Small intestine (tissue), 7 donors: Measurements from ENCODE around the gene HDAC9. TPM values are rescaled to one million over a fixed set of nuclear protein-coding genes. Genes with fewer than 3 reads are reported as not detected.

Experiments used
- DNase-seq, 2 donors: peaks; one replicate each; pipeline versions ENCODE4 v3.0.0 to v3.0.0-alpha.2; 2013
- FAIRE-seq: peaks from 2 replicates; lab custom pipeline; 2012; peaks lifted over from hg19 to GRCh38; lab: Jason Lieb, UNC
- H3K27ac ChIP-seq, 3 donors: one replicate each; pipeline ENCODE4 v1.5.1; 2013; ENCODE audit warnings: low read length in 2 of 3, mild to moderate bottlenecking in 2 of 3, control low read depth in 1 of 3, inconsistent platforms in 1 of 3, low read depth in 1 of 3, moderate library complexity in 1 of 3
- H3K27me3 ChIP-seq, 3 donors: one replicate each; pipeline ENCODE4 v1.6.1; 2013; ENCODE audit warnings: low read length in 3 of 3, inconsistent platforms in 1 of 3; ENCODE audit not compliant: control insufficient read depth in 3 of 3, insufficient read depth in 3 of 3
- H3K36me3 ChIP-seq, 3 donors: one replicate each; pipeline ENCODE4 v1.6.1; 2013; ENCODE audit warnings: low read length in 3 of 3, inconsistent platforms in 1 of 3, low read depth in 1 of 3, mild to moderate bottlenecking in 1 of 3, moderate library complexity in 1 of 3; ENCODE audit not compliant: control insufficient read depth in 3 of 3, insufficient read depth in 2 of 3
- H3K4me1 ChIP-seq, 3 donors: one replicate each; pipeline ENCODE4 v1.6.1; 2013; ENCODE audit warnings: low read length in 2 of 3, inconsistent platforms in 1 of 3, low read depth in 1 of 3, mild to moderate bottlenecking in 1 of 3, moderate library complexity in 1 of 3; ENCODE audit not compliant: control insufficient read depth in 3 of 3, insufficient read depth in 2 of 3
- H3K4me3 ChIP-seq, 3 donors: one replicate each; pipeline ENCODE4 v1.5.1; 2013; ENCODE audit warnings: low read length in 3 of 3, control low read depth in 1 of 3, inconsistent platforms in 1 of 3, low read depth in 1 of 3, mild to moderate bottlenecking in 1 of 3, moderate library complexity in 1 of 3
- H3K9me3 ChIP-seq, 2 donors: one replicate each; pipeline ENCODE4 v1.6.1; 2013; ENCODE audit warnings: low read depth in 1 of 2, low read length in 1 of 2; ENCODE audit not compliant: control insufficient read depth in 2 of 2, insufficient read depth in 1 of 2
- WGBS, 3 donors: extraction: QIAGEN DNeasy Blood & Tissue Kit; methylation state at CpG; one replicate each; pipeline ENCODE4 v1.1.7; 2013; 5-methylcytosine and 5-hydroxymethylcytosine counted together
- polyA plus RNA-seq, 4 donors: library from polyadenylated mRNA; stranded (reverse) in 3 of 4; unstranded in 1 of 4; fragments of 200-250 nt in 3 of 4; fragments of 120-200 nt in 1 of 4; gene quantifications; one replicate each; pipeline versions ENCODE4 v1.2.1 to v1.2.3, GENCODE V29; 2013
- donor health status: healthy with polysubstance abuse.
- donor health status: control.
- donor health status: control.
- donor health status: Bipolar disorder and iron deficiency.
- donor health status: healthy.

Gene HDAC9
- polyA plus RNA-seq, 4 donors, result 2.2 to 2.7 (median 2.7) TPM; not detected in 1

DNA sequence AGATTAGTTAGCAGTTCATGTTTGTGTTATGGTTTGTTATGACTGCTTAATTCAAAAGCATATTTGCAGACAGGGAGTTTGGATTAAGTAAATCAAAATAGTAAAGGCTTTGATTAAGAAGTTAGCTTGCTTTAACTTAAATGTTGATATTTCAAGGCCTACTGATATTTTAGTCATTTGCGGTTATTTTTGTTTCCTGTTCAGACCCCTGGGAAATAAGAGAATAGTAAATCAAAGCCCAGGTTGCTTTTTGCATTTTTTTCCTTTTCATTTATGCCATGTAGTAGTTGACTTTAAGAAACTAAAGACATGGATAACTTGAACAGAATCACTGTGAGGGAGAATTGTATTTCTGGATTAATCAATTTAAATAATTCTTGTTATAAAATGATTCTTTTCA, 77.3 kb downstream of the HDAC9 start:
- no peaks in the 10 kb centered on the region for H3K9me3 ChIP-seq
- no peak for DNase-seq
- no peaks in the 10 kb centered on the region for H3K36me3 ChIP-seq
- H3K4me3 ChIP-seq, result no peak overlapping the region
- FAIRE-seq, result no peak
- H3K4me1 ChIP-seq, result no peaks in the 10 kb centered on the region
- no peaks in the 10 kb centered on the region for H3K27me3 ChIP-seq
- no peak overlapping the region for H3K27ac ChIP-seq
- 82 to 87% (median 84%) methylated on average over 1 of the region's 1 CpG for WGBS, 3 donors

- Histone ChIP-seq H3K9me3 (no peaks in the 10 kb centered on the region), H3K27ac (no peak overlapping the region), H3K4me3 (no peak overlapping the region), H3K36me3 (no peaks in the 10 kb centered on the region), H3K27me3 (no peaks in the 10 kb centered on the region), H3K4me1 (no peaks in the 10 kb centered on the region)
- 80 to 90% (median 82%) methylated on average over 20 of the region's 20 CpGs for WGBS, 3 donors
- DNase-seq (no peak), FAIRE-seq (no peak)
Observed at GRCh38 chr7:18573410-18574234, 78.1 kb downstream of the HDAC9 start.

DNA sequence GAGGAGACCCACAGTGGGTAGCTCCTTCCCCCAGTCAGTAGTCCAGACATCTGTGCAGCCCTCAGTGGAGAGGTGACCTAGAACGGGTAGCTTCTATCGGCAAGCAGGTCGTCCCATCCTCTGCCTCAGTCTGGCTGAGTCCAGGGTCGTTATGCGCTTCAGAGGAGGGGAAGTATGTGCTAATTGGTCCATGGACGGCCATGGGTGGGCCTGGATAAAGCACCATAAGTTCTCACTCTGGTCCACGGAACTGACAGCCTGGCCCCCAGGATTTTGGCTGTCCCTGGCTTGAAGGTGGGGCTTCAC, 78.6 kb downstream of the HDAC9 start:
- no peaks in the 10 kb centered on the region for H3K4me1 ChIP-seq
- no peak overlapping the region for H3K4me3 ChIP-seq
- no peak for DNase-seq
- H3K36me3 ChIP-seq, result no peaks in the 10 kb centered on the region
- 88 to 95% (median 88%) methylated on average over 7 of the region's 7 CpGs for WGBS, 3 donors
- no peaks in the 10 kb centered on the region for H3K9me3 ChIP-seq
- H3K27me3 ChIP-seq, result no peaks in the 10 kb centered on the region
- no peak overlapping the region for H3K27ac ChIP-seq
- no peak for FAIRE-seq

- no peaks in the 10 kb centered on the region for H3K9me3 ChIP-seq
- 86 to 95% (median 94%) methylated on average over 14 of the region's 14 CpGs for WGBS, 3 donors
- DNase-seq (no peak), FAIRE-seq (no peak)
- H3K27ac ChIP-seq, result no peak overlapping the region
- H3K27me3 ChIP-seq, result no peaks in the 10 kb centered on the region
- H3K4me3 ChIP-seq, result no peak overlapping the region
- H3K36me3 ChIP-seq, result no peaks in the 10 kb centered on the region
- H3K4me1 ChIP-seq, result no peaks in the 10 kb centered on the region
Observed at GRCh38 chr7:18574676-18575075, 79.1 kb downstream of the HDAC9 start.

DNA sequence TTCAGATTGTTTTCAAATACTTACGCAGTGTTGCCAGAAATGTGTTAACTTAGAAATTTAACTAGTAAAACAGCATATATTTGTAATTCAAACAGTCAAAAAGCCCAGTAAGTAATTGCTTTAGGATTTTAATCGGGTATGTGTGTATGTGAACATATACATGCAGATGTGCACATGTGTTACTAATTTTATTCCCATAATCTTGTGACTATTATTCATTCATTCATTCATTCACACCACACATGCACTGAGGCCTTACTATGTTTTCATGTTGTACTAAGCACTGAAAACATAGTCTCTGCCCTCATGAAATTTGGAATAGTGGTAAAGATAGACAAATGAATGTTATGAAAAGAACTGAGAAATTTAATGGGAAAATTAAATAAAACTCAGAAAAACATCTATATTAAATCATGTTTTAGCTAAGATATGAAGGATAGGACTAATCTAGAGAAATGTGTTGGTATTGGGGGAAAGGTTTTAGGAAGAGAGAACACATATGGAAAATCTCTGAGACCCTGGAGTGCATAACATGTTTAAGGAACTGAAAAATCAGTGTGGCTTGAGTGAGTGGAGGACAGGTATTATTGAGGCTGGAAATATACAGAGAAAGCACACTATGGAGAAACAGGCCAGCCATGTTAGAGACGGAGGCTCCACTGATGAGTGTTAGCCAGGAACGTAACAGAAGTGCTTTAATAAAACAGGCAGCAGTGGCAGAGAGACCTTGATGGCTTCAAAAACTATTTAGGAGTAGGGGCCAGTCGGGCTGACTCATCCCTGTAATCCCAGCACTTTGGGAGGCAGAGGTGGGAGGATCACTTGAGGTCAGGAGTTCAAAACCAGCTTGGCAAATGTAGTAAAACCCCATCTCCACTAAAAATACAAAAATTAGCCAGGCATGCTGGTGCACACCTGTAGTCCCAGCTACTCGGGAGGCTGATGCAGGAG, 80.3 kb downstream of the HDAC9 start:
- DNase-seq, result no peak
- Histone ChIP-seq H3K4me3 (no peak overlapping the region), H3K27ac (no peak overlapping the region), H3K9me3 (no peaks in the 10 kb centered on the region), H3K36me3 (no peaks in the 10 kb centered on the region), H3K27me3 (no peaks in the 10 kb centered on the region), H3K4me1 (no peaks in the 10 kb centered on the region)
- FAIRE-seq, result no peak
- WGBS, 3 donors, result 83 to 89% (median 89%) methylated on average over 6 of the region's 6 CpGs

GRCh38 chr7:18577096-18577771, 81.7 kb downstream of the HDAC9 start:
- Histone ChIP-seq H3K4me3 (no peak overlapping the region), H3K9me3 (no peaks in the 10 kb centered on the region), H3K27ac (no peak overlapping the region), H3K4me1 (no peaks in the 10 kb centered on the region), H3K27me3 (no peaks in the 10 kb centered on the region), H3K36me3 (no peaks in the 10 kb centered on the region)
- 15 to 43% (median 15%) methylated on average over 2 of the region's 2 CpGs for WGBS, 3 donors
- DNase-seq, result no peak
- no peak for FAIRE-seq

GRCh38 chr7:18579698-18580097, 84.1 kb downstream of the HDAC9 start:
- H3K27me3 ChIP-seq, result no peaks in the 10 kb centered on the region
- H3K27ac ChIP-seq, result no peak overlapping the region
- DNase-seq (no peak), FAIRE-seq (no peak)
- no peak overlapping the region for H3K4me3 ChIP-seq
- H3K36me3 ChIP-seq, result no peaks in the 10 kb centered on the region
- H3K4me1 ChIP-seq, result no peaks in the 10 kb centered on the region
- H3K9me3 ChIP-seq, result no peaks in the 10 kb centered on the region
- 73 to 82% (median 78%) methylated on average over 4 of the region's 4 CpGs for WGBS, 3 donors

DNA sequence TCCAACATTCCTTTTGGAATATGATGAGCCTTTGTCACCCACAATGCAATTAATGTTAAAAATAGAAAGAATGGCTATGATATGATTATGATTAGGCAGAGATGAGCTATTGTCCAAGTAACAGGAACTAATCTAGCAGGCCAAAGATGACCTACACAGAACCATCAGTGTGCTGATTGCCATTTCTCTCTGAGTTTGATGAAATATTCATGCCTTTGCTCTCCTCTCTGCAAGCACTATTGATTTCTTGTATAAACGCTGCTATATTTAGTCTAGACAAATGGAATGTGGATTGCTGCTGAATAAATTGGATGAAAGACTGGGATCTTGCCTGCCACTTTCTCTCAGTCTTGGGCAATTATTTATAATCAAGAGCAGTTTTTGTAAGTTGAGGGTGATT, 85.4 kb downstream of the HDAC9 start:
- no peak overlapping the region for H3K4me3 ChIP-seq
- H3K27me3 ChIP-seq, result no peaks in the 10 kb centered on the region
- no peak for FAIRE-seq
- 13 to 31% (median 30%) methylated on average over 1 of the region's 1 CpG for WGBS, 3 donors
- H3K4me1 ChIP-seq, result no peaks in the 10 kb centered on the region
- no peaks in the 10 kb centered on the region for H3K36me3 ChIP-seq
- no peaks in the 10 kb centered on the region for H3K9me3 ChIP-seq
- DNase-seq, result no peak
- H3K27ac ChIP-seq, result no peak overlapping the region
